ENCODE data around the gene SMARCC1.

DNA sequence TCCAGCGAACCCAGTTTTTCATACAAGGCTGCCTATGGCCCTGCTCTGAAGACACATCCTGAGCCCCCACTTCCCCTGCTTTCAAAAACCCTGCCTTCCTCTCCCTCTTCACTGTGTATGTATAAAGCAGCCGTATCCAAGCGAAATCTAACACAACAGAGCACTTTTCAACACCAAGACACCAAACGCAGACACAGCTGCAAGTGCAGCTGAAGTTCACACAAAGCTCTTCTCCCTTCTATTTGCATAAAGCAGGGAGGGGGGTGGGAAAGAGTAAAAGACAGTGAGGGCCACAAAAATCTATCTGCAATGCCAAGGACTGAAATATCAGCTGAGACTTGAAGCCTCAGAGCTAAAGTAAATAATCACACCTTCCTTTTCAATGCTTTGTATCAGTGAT is 168.0 kb downstream of the SMARCC1 start:
- TF ChIP-seq, protein P1, sequence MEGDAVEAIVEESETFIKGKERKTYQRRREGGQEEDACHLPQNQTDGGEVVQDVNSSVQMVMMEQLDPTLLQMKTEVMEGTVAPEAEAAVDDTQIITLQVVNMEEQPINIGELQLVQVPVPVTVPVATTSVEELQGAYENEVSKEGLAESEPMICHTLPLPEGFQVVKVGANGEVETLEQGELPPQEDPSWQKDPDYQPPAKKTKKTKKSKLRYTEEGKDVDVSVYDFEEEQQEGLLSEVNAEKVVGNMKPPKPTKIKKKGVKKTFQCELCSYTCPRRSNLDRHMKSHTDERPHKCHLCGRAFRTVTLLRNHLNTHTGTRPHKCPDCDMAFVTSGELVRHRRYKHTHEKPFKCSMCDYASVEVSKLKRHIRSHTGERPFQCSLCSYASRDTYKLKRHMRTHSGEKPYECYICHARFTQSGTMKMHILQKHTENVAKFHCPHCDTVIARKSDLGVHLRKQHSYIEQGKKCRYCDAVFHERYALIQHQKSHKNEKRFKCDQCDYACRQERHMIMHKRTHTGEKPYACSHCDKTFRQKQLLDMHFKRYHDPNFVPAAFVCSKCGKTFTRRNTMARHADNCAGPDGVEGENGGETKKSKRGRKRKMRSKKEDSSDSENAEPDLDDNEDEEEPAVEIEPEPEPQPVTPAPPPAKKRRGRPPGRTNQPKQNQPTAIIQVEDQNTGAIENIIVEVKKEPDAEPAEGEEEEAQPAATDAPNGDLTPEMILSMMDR (IDR thresholded peaks at IDR 0.05): no peak
- TF ChIP-seq POLR2A (IDR thresholded peaks at IDR 0.05): no peak

Measured in esophagus squamous epithelium (tissue), 4 donors.